ENCODE data around the gene FKBP4.

The FKBP4 gene

DNA sequence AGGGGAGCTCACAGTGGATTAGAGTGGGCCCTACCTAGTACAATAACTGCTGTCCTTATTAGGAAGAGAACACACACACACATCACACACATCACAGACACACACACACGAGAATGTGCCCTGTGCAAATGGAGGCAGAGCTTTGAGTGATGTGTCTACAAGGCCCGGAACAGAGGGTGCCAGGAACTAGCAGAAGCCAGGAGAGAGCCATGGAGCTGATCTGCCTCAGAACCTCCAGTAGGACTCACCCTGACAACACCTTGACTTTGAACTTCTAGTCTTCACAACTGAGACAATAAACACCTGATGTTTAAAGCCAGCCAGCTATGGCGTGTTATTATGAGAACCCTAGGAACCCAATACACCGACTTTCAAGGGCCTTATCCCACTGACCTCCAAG lies 29.7 kb upstream of the FKBP4 start:
- Histone ChIP-seq H2BK12ac (ENCODE audit: low read length in 2 of 2) (no peak overlapping the region), H3K4me3 (ENCODE audit: insufficient read depth in 1 of 2, low read depth in 1 of 2, low read length in 2 of 2) (no peak overlapping the region), H2BK120ac (ENCODE audit: low read depth, low read length) (no peak overlapping the region), H2AK5ac (ENCODE audit: low read length, severe bottlenecking) (no peak overlapping the region), H3K27me3 (ENCODE audit: control insufficient read depth in 1 of 2, insufficient read depth in 1 of 2, low read length in 2 of 2) (peaks cover 20 to 59% of the 10 kb centered on the region in 2 experiments), H3K9ac (ENCODE audit: low read length) (no peak overlapping the region), H2BK15ac (ENCODE audit: low read depth, poor library complexity, severe bottlenecking) (no peak overlapping the region), H3K14ac (ENCODE audit: low read length in 2 of 2) (no peak overlapping the region), H2AFZ (ENCODE audit: low read depth, low read length) (no peak overlapping the region), H4K91ac (ENCODE audit: low read length) (no peak overlapping the region), H3K36me3 (ENCODE audit: control insufficient read depth in 1 of 2, insufficient read depth in 2 of 2, low read depth in 1 of 2, low read length in 2 of 2) (no peaks in the 10 kb centered on the region), H4K8ac (ENCODE audit: low read length) (no peak overlapping the region), H3K4me1 (ENCODE audit: control insufficient read depth, insufficient read depth, low read depth, low read length) (no peaks in the 10 kb centered on the region), H3K79me1 (replicated peaks; ENCODE audit: low read length, poor library complexity, severe bottlenecking) (no peaks in the 10 kb centered on the region), H3K18ac (ENCODE audit: low read depth in 1 of 2, low read length in 2 of 2) (no peak overlapping the region), H3K9me3 (ENCODE audit: control insufficient read depth, low read length) (no peaks in the 10 kb centered on the region), H3K4me2 (ENCODE audit: low read length, poor library complexity, severe bottlenecking) (no peak overlapping the region), H3K23ac (ENCODE audit: low read length in 2 of 2) (no peak overlapping the region), H3K27ac (ENCODE audit: low read length, poor library complexity, severe bottlenecking) (no peak overlapping the region), H3K4ac (ENCODE audit: low read depth in 1 of 2, low read length in 2 of 2) (no peak overlapping the region), H2BK5ac (ENCODE audit: low read depth, low read length, poor library complexity, severe bottlenecking) (no peak overlapping the region)
- 64% methylated on average over 4 of the region's 4 CpGs for WGBS
- no peak for DNase-seq

DNA sequence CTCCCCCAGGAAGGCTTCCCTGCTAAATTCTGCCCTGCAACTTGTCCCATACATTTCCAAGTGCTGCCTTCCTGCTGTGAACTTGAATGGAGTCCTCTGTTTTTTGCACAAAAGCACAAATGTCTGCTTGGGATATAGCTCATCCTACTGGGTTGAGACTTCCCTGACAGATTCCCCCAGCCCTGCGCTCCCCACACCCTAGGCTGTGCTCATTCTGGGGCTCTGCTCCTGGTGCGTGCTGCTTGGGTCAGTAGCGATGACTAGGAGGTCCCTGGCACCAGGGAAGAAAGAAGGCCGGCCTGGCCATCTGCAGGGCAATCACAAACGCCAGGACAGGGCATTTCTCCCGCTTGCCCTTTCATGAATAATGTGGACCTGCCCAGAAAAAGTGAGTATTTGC lies 29.2 kb upstream of the FKBP4 start:
- Histone ChIP-seq H3K27ac (ENCODE audit: low read length, poor library complexity, severe bottlenecking) (no peak overlapping the region), H2AFZ (ENCODE audit: low read depth, low read length) (no peak overlapping the region), H4K91ac (ENCODE audit: low read length) (no peak overlapping the region), H3K36me3 (ENCODE audit: control insufficient read depth in 1 of 2, insufficient read depth in 2 of 2, low read depth in 1 of 2, low read length in 2 of 2) (no peaks in the 10 kb centered on the region), H2BK12ac (ENCODE audit: low read length in 2 of 2) (no peak overlapping the region), H3K79me1 (replicated peaks; ENCODE audit: low read length, poor library complexity, severe bottlenecking) (no peaks in the 10 kb centered on the region), H3K4me2 (ENCODE audit: low read length, poor library complexity, severe bottlenecking) (no peak overlapping the region), H3K18ac (ENCODE audit: low read depth in 1 of 2, low read length in 2 of 2) (no peak overlapping the region), H2BK5ac (ENCODE audit: low read depth, low read length, poor library complexity, severe bottlenecking) (no peak overlapping the region), H4K8ac (ENCODE audit: low read length) (no peak overlapping the region), H3K4me3 (ENCODE audit: insufficient read depth in 1 of 2, low read depth in 1 of 2, low read length in 2 of 2) (no peak overlapping the region), H3K9ac (ENCODE audit: low read length) (no peak overlapping the region), H2AK5ac (ENCODE audit: low read length, severe bottlenecking) (no peak overlapping the region), H2BK15ac (ENCODE audit: low read depth, poor library complexity, severe bottlenecking) (no peak overlapping the region), H3K23ac (ENCODE audit: low read length in 2 of 2) (no peak overlapping the region), H3K9me3 (ENCODE audit: control insufficient read depth, low read length) (no peaks in the 10 kb centered on the region), H3K14ac (ENCODE audit: low read length in 2 of 2) (no peak overlapping the region), H3K4ac (ENCODE audit: low read depth in 1 of 2, low read length in 2 of 2) (no peak overlapping the region), H3K4me1 (ENCODE audit: control insufficient read depth, insufficient read depth, low read depth, low read length) (no peaks in the 10 kb centered on the region), H3K27me3 (ENCODE audit: control insufficient read depth in 1 of 2, insufficient read depth in 1 of 2, low read length in 2 of 2) (peaks cover 16 to 54% of the 10 kb centered on the region in 2 experiments), H2BK120ac (ENCODE audit: low read depth, low read length) (no peak overlapping the region)
- 69% methylated on average over 6 of the region's 6 CpGs for WGBS
- no peak for DNase-seq

GRCh38 chr12:2768224-2768961 lies 26.4 kb upstream of the FKBP4 start:
- H3K9me3 ChIP-seq (ENCODE audit: control insufficient read depth, low read length), result no peaks in the 10 kb centered on the region
- 67% methylated on average over 9 of the region's 10 CpGs for WGBS

DNA sequence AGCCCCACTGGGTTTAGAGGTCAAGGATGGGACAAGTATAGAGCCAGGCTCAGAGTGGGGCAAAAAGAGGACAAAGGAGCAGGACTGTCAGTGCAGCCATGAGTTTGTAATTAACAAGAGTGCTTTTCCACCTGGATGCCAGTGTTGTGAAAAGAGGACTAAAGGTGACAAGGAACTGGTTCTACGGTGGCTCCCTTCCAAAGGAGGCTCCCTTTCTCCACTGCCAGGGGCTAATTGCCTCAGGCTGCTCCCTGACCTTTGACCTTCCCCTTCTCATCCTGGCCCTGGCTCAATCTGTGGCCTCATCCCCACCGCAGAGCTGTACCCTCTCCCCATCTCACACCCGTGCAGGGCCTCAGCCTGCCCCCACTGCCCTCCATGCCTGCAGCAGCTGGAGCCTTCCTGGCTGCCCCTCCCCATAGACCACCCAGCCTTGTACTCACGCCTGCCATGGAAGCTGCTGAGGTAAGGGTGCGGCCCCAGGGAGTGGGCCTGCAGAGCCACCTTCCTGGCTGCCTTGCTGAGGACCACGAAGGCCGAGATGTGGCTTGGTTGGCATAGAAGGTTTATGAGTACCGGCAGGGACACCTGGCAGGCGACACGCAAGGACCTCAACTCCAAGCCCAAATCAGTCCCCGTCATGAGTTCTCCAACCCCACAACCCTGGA lies 24.8 kb upstream of the FKBP4 start:
- no peak overlapping the region for H3K4me3 ChIP-seq (ENCODE audit: insufficient read depth in 1 of 2, low read depth in 1 of 2, low read length in 2 of 2)
- no peaks in the 10 kb centered on the region for H3K9me3 ChIP-seq (ENCODE audit: control insufficient read depth, low read length)
- no peak overlapping the region for H2AFZ ChIP-seq (ENCODE audit: low read depth, low read length)
- no peak overlapping the region for H2AK5ac ChIP-seq (ENCODE audit: low read length, severe bottlenecking)
- no peak overlapping the region for H2BK120ac ChIP-seq (ENCODE audit: low read depth, low read length)
- no peak overlapping the region for H2BK15ac ChIP-seq (ENCODE audit: low read depth, poor library complexity, severe bottlenecking)
- no peak overlapping the region for H3K14ac ChIP-seq (ENCODE audit: low read length in 2 of 2)
- H3K23ac ChIP-seq (ENCODE audit: low read length in 2 of 2), result no peak overlapping the region
- no peak overlapping the region for H3K18ac ChIP-seq (ENCODE audit: low read depth in 1 of 2, low read length in 2 of 2)
- H2BK5ac ChIP-seq (ENCODE audit: low read depth, low read length, poor library complexity, severe bottlenecking), result no peak overlapping the region
- H3K9ac ChIP-seq (ENCODE audit: low read length), result no peak overlapping the region
- no peak overlapping the region for H2BK12ac ChIP-seq (ENCODE audit: low read length in 2 of 2)
- DNase-seq, result no peak
- WGBS, result 80% methylated on average over 9 of the region's 11 CpGs
- no peaks in the 10 kb centered on the region for H3K79me1 ChIP-seq (replicated peaks; ENCODE audit: low read length, poor library complexity, severe bottlenecking)
- H3K4ac ChIP-seq (ENCODE audit: low read depth in 1 of 2, low read length in 2 of 2), result no peak overlapping the region
- no peak overlapping the region for H3K4me2 ChIP-seq (ENCODE audit: low read length, poor library complexity, severe bottlenecking)
- no peaks in the 10 kb centered on the region for H3K4me1 ChIP-seq (ENCODE audit: control insufficient read depth, insufficient read depth, low read depth, low read length)
- no peaks in the 10 kb centered on the region for H3K36me3 ChIP-seq (ENCODE audit: control insufficient read depth in 1 of 2, insufficient read depth in 2 of 2, low read depth in 1 of 2, low read length in 2 of 2)
- peak overlapping the region; percentile 36 for H4K91ac ChIP-seq (ENCODE audit: low read length)
- no peak overlapping the region for H4K8ac ChIP-seq (ENCODE audit: low read length)
- no peak overlapping the region for H3K27ac ChIP-seq (ENCODE audit: low read length, poor library complexity, severe bottlenecking)
- peaks cover 36 to 51% of the 10 kb centered on the region in 2 experiments for H3K27me3 ChIP-seq (ENCODE audit: control insufficient read depth in 1 of 2, insufficient read depth in 1 of 2, low read length in 2 of 2)

More at GRCh38 chr12:2768224-2768961, 26.4 kb upstream of the FKBP4 start:
- no peak overlapping the region for H3K4me2 ChIP-seq (ENCODE audit: low read length, poor library complexity, severe bottlenecking)
- H2AFZ ChIP-seq (ENCODE audit: low read depth, low read length), result no peak overlapping the region
- H4K91ac ChIP-seq (ENCODE audit: low read length), result no peak overlapping the region
- no peaks in the 10 kb centered on the region for H3K4me1 ChIP-seq (ENCODE audit: control insufficient read depth, insufficient read depth, low read depth, low read length)
- no peak overlapping the region for H3K23ac ChIP-seq (ENCODE audit: low read length in 2 of 2)
- no peak overlapping the region for H4K8ac ChIP-seq (ENCODE audit: low read length)
- H2BK12ac ChIP-seq (ENCODE audit: low read length in 2 of 2), result no peak overlapping the region
- H2BK120ac ChIP-seq (ENCODE audit: low read depth, low read length), result no peak overlapping the region
- no peak overlapping the region for H2BK5ac ChIP-seq (ENCODE audit: low read depth, low read length, poor library complexity, severe bottlenecking)
- no peak overlapping the region for H3K4ac ChIP-seq (ENCODE audit: low read depth in 1 of 2, low read length in 2 of 2)
- no peak overlapping the region for H3K14ac ChIP-seq (ENCODE audit: low read length in 2 of 2)
- no peak overlapping the region for H3K18ac ChIP-seq (ENCODE audit: low read depth in 1 of 2, low read length in 2 of 2)
- no peak overlapping the region for H3K4me3 ChIP-seq (ENCODE audit: insufficient read depth in 1 of 2, low read depth in 1 of 2, low read length in 2 of 2)
- no peaks in the 10 kb centered on the region for H3K79me1 ChIP-seq (replicated peaks; ENCODE audit: low read length, poor library complexity, severe bottlenecking)
- H3K36me3 ChIP-seq (ENCODE audit: control insufficient read depth in 1 of 2, insufficient read depth in 2 of 2, low read depth in 1 of 2, low read length in 2 of 2), result no peaks in the 10 kb centered on the region
- no peak overlapping the region for H2BK15ac ChIP-seq (ENCODE audit: low read depth, poor library complexity, severe bottlenecking)
- H3K9ac ChIP-seq (ENCODE audit: low read length), result no peak overlapping the region
- H2AK5ac ChIP-seq (ENCODE audit: low read length, severe bottlenecking), result no peak overlapping the region
- H3K27me3 ChIP-seq (ENCODE audit: control insufficient read depth in 1 of 2, insufficient read depth in 1 of 2, low read length in 2 of 2), result peaks cover 26 to 54% of the 10 kb centered on the region in 2 experiments
- no peak for DNase-seq
- H3K27ac ChIP-seq (ENCODE audit: low read length, poor library complexity, severe bottlenecking), result no peak overlapping the region

All from mesenchymal stem cell (in vitro differentiated cells and primary cell).